IMR-90 (cell line): ENCODE results near the gene AZGP1. TPM values are rescaled to one million over a fixed set of nuclear protein-coding genes. Genes with fewer than 3 reads are reported as not detected.
A peak's percentile ranks its signal among the peaks of the same experiment; 100 is the strongest.

Experiments used
- ATAC-seq: fragments of 200-7000 bp; cut with Tn5 transposase; 2 replicates; pipeline ENCODE4 v1.9.1; 2020; ENCODE audit warnings: low read depth, mild to moderate bottlenecking, moderate library complexity
- BruUV-seq: library from RNA; stranded (reverse); fragments of 400-500 nt; replicated peaks from 2 replicates; lab custom pipeline; 2021; lab: Mats Ljungman, UMichigan
- CTCF ChIA-PET: fragments of 300-600 bp; formaldehyde crosslinking; extraction: SDS; loops from one replicate; lab custom pipeline; 2021; ENCODE audit warnings: antibody characterized with exemption; lab: Yijun Ruan, JAX
- POLR2A ChIA-PET: fragments of 300-600 bp; sonication (Branson Sonifier 250); formaldehyde crosslinking; loops from one replicate; lab custom pipeline; 2022; ENCODE audit warnings: antibody characterized with exemption; ENCODE audit not compliant: unreplicated experiment; lab: Charles Lee
- DNase-seq: peaks from one replicate; pipeline ENCODE4 v3.0.0; 2013
- H2AFZ ChIP-seq: replicated peaks from 2 replicates; pipeline ENCODE3; 2013; ENCODE audit warnings: low read length, mild to moderate bottlenecking; ENCODE audit not compliant: poor library complexity
- H2AK5ac ChIP-seq: 2 replicates; pipeline ENCODE4 v1.6.1; 2013; ENCODE audit warnings: low read depth, low read length, inconsistent platforms
- H2AK9ac ChIP-seq: replicated peaks from 2 replicates; pipeline ENCODE3; 2013; ENCODE audit warnings: mild to moderate bottlenecking, low read depth, low read length, moderate library complexity; ENCODE audit not compliant: poor library complexity
- H2BK120ac ChIP-seq: 2 replicates; pipeline ENCODE4 v1.6.1; 2013; ENCODE audit warnings: low read depth, low read length, inconsistent platforms
- H2BK15ac ChIP-seq: 3 replicates; pipeline ENCODE4 v1.6.1; 2013; ENCODE audit warnings: low read depth, low read length, inconsistent platforms
- H2BK20ac ChIP-seq: 2 replicates; pipeline ENCODE4 v1.6.1; 2013; ENCODE audit warnings: low read depth, mild to moderate bottlenecking, inconsistent platforms, low read length, moderate library complexity
- H2BK5ac ChIP-seq: 2 replicates; pipeline ENCODE4 v1.6.1; 2013; ENCODE audit warnings: mild to moderate bottlenecking, low read depth, low read length, inconsistent platforms; ENCODE audit not compliant: poor library complexity, severe bottlenecking
- H3K14ac ChIP-seq: replicated peaks from 2 replicates; pipeline ENCODE4 v1.6.1; 2013; ENCODE audit warnings: low read depth, low read length, inconsistent platforms
- H3K18ac ChIP-seq: 2 replicates; pipeline ENCODE4 v1.6.1; 2013; ENCODE audit warnings: low read depth, low read length, control low read depth
- H3K23ac ChIP-seq: 2 replicates; pipeline ENCODE4 v1.6.1; 2013; ENCODE audit warnings: low read depth, low read length, inconsistent platforms
- H3K27ac ChIP-seq: 2 replicates; pipeline ENCODE4 v1.5.1; 2013; ENCODE audit warnings: mild to moderate bottlenecking, control low read depth, low read length; ENCODE audit not compliant: insufficient read depth
- H3K27me3 ChIP-seq: 2 replicates; pipeline ENCODE4 v1.6.1; 2013; ENCODE audit warnings: low read length; ENCODE audit not compliant: control insufficient read depth, insufficient read depth
- H3K36me3 ChIP-seq: 2 replicates; pipeline ENCODE4 v1.6.1; 2013; ENCODE audit warnings: low read length, mixed read lengths; ENCODE audit not compliant: control insufficient read depth, insufficient read depth
- H3K4ac ChIP-seq: 2 replicates; pipeline ENCODE4 v1.6.1; 2013; ENCODE audit warnings: low read depth, low read length, inconsistent platforms
- H3K4me1 ChIP-seq: 2 replicates; pipeline ENCODE4 v1.6.1; 2013; ENCODE audit warnings: low read length, mixed read lengths; ENCODE audit not compliant: control insufficient read depth, insufficient read depth
- H3K4me2 ChIP-seq: 2 replicates; pipeline ENCODE4 v1.6.1; 2013; ENCODE audit warnings: low read depth, mild to moderate bottlenecking, control low read depth, low read length, moderate library complexity
- H3K4me3 ChIP-seq: 2 replicates; pipeline ENCODE4 v1.5.1; 2013; ENCODE audit warnings: low read depth, mild to moderate bottlenecking, control low read depth, low read length, moderate library complexity; ENCODE audit not compliant: insufficient read depth
- H3K56ac ChIP-seq: 2 replicates; pipeline ENCODE4 v1.6.1; 2013; ENCODE audit warnings: low read length, inconsistent platforms; ENCODE audit not compliant: insufficient read depth; ENCODE audit errors: extremely low read depth
- H3K79me1 ChIP-seq, 2 experiments: 2 replicates each; pipeline ENCODE4 v1.6.1; 2013; ENCODE audit warnings: low read length in 2 of 2, inconsistent platforms in 1 of 2, low read depth in 1 of 2
- H3K9ac ChIP-seq: 2 replicates; pipeline ENCODE4 v1.6.1; 2013; ENCODE audit warnings: low read depth, low read length, control low read depth
- H3K9me1 ChIP-seq: 2 replicates; pipeline ENCODE4 v1.6.1; 2013; ENCODE audit warnings: low read length, inconsistent platforms; ENCODE audit not compliant: insufficient read depth
- H3K9me3 ChIP-seq: 2 replicates; pipeline ENCODE4 v1.6.1; 2013; ENCODE audit warnings: low read length; ENCODE audit not compliant: control insufficient read depth, insufficient read depth
- H4K20me1 ChIP-seq: 2 replicates; pipeline ENCODE4 v1.6.1; 2013; ENCODE audit warnings: low read length, inconsistent platforms; ENCODE audit not compliant: insufficient read depth
- H4K5ac ChIP-seq: 2 replicates; pipeline ENCODE4 v1.6.1; 2013; ENCODE audit warnings: mild to moderate bottlenecking, low read depth, low read length, control low read depth
- H4K8ac ChIP-seq, 2 experiments: 2 replicates each; pipeline ENCODE4 v1.6.1; 2013; ENCODE audit warnings: low read depth in 2 of 2, low read length in 2 of 2, control low read depth in 1 of 2, inconsistent platforms in 1 of 2
- H4K91ac ChIP-seq: 2 replicates; pipeline ENCODE4 v1.6.1; 2013; ENCODE audit warnings: low read depth, low read length, inconsistent platforms; ENCODE audit not compliant: insufficient read depth
- MAZ ChIP-seq: IDR thresholded peaks from 2 replicates; pipeline ENCODE4 v1.6.1; 2012; ENCODE audit warnings: low read depth, mild to moderate bottlenecking, low read length, improper control_type of control experiment, moderate library complexity, borderline replicate concordance
- MXI1 ChIP-seq: IDR thresholded peaks from 2 replicates; pipeline ENCODE4 v1.6.1; 2012; ENCODE audit warnings: low read depth, mild to moderate bottlenecking, low read length, moderate library complexity, borderline replicate concordance
- WGBS, 2 experiments: methylation state at CpG; one replicate each; pipeline versions ENCODE4 v1.1.5 to v1.1.7; 2013; ENCODE audit warnings: missing lambda C conversion rate in 2 of 2; ENCODE audit not compliant: insufficient read length in 1 of 2; ENCODE audit errors: extremely low coverage in 2 of 2; 5-methylcytosine and 5-hydroxymethylcytosine counted together
- dilution Hi-C: fragments of 300-500 bp; cut with HindIII; formaldehyde crosslinking; loops from one replicate; pipeline ENCODE4 v1.14.3; 2018; ENCODE audit warnings: low sequenced_read_pairs; ENCODE audit not compliant: unreplicated experiment
- in situ Hi-C: fragments of 300-500 bp; cut with MboI; formaldehyde crosslinking; loops from 3 replicates; pipeline ENCODE4 v1.14.3; 2019; ENCODE audit warnings: low sequenced_read_pairs, inconsistent platforms, mixed read lengths
- intact Hi-C: fragments of 100-400 bp; cut with micrococcal nuclease; formaldehyde crosslinking; loops from 2 replicates; pipeline ENCODE4 v1.10.0; 2022
- polyA plus RNA-seq, 3 experiments: library from polyadenylated mRNA; depleted of rRNA; stranded (reverse); fragments of >200 nt; gene quantifications; 2 replicates each; pipeline ENCODE4 v1.2.3, GENCODE V29; 2012; ENCODE audit warnings: low replicate concordance in 1 of 3
- total RNA-seq: library from RNA; depleted of rRNA; stranded (reverse); fragments of >200 nt; gene quantifications from 2 replicates; pipeline ENCODE4 v1.2.3, GENCODE V29; 2012

The AZGP1 gene
- total and polyA plus RNA-seq, 2 of the 4 experiments (the other 2 are of a cell fraction): not detected

DNA sequence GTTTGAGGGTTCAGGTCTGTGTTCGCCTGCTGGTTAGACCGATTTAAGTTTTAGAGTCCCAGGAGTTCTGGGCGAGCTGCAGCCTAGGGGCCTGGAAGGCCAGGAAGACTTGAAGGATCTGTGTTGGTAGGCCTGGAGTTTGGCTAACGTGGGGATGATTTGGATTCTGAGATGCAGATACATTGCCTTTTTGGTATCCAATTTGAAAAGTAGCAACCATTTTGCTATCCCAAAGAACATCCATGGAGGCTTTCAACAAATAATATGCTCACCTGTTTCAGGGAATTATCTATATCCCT lies 56.1 kb downstream of the AZGP1 start:
- TF ChIP-seq MAZ (0 out of 2 replicates have a peak, but pooled peaks have one; percentile 8), MXI1 (no peak)

More for the DNA sequence above, 56.1 kb downstream of the AZGP1 start:
- Histone ChIP-seq H3K36me3 (peaks cover 14% of the 10 kb centered on the region), H3K4me1 (peaks cover 6% of the 10 kb centered on the region), H4K20me1 (peaks cover 26% of the 10 kb centered on the region; the same call in 1 of the 2 replicates), H3K4me2 (peak overlapping the region; percentile 74), H3K9me1 (peaks cover 4% of the 10 kb centered on the region; the same call in 1 of the 2 replicates), H3K9me3 (no peaks in the 10 kb centered on the region), H3K27ac (peak overlapping the region; percentile 83), H3K79me1 (peaks cover 3 to 51% of the 10 kb centered on the region in 2 experiments), H4K5ac (peak overlapping the region; percentile 99), H3K27me3 (no peaks in the 10 kb centered on the region), H3K23ac (0 out of 2 replicates have a peak overlapping the region, but pooled peaks have one; percentile 28), H3K14ac (peak overlapping the region; percentile 98), H2BK15ac (no peak overlapping the region), H3K4me3 (peak overlapping the region; percentile 98), H3K56ac (peak overlapping the region; percentile 48; the same call in 1 of the 2 replicates), H2AK9ac (peak overlapping the region; percentile 74), H2BK20ac (no peak overlapping the region), H3K4ac (peak overlapping the region; percentile 90), H4K91ac (peak overlapping the region; percentile 77), H3K18ac (peak overlapping the region; percentile 77), H2AFZ (peak overlapping the region; percentile 96), H4K8ac (peak overlapping the region; percentile 97 to 99), H2AK5ac (no peak overlapping the region), H3K9ac (peak overlapping the region; percentile 89), H2BK120ac (peak overlapping the region; percentile 26; the same call in 1 of the 2 replicates), H2BK5ac (peak overlapping the region; percentile 59)
- BruUV-seq: no TSS peak
- CTCF ChIA-PET: interaction anchor here (1.4 kb wide), 1 partner anchor 11 kb away, joined by 3 read pairs; no protein-coding TSS in a partner anchor
- POLR2A ChIA-PET: no interaction called here
- DNase-seq (no peak), ATAC-seq (peak; percentile 9; the same call in 1 of the 2 replicates)
- intact Hi-C loops: loop anchor here (5.0 to 10.0 kb wide), 2 partner anchors 135 to 362 kb away; partner anchors contain the start of gene ZNF655
- dilution Hi-C loops: no loop called here
- in situ Hi-C loops: loop anchor here (10.0 kb wide), 1 partner anchor 135 kb away; no protein-coding TSS in a partner anchor
- WGBS, 2 experiments: 64% methylated on average over 2 of the region's 4 CpGs; no CpG with 5 or more reads in 1 of the 2 experiments
